IPS-18a (cell line): ENCODE data around the gene TUBA3D.
"Not testable (repeated sequence)": the region's sequence is repeated elsewhere in the genome, so short reads cannot be mapped to it uniquely, and the experiment has no call there.

Source experiments
- H3K27ac ChIP-seq: one replicate; pipeline ENCODE4 v1.5.1; 2013; ENCODE audit warnings: low read length
- H3K27me3 ChIP-seq: one replicate; pipeline ENCODE4 v1.6.1; 2013; ENCODE audit warnings: mild to moderate bottlenecking, low read length; ENCODE audit not compliant: control insufficient read depth, insufficient read depth
- H3K36me3 ChIP-seq: one replicate; pipeline ENCODE4 v1.6.1; 2013; ENCODE audit warnings: low read depth, low read length; ENCODE audit not compliant: control insufficient read depth
- H3K4me1 ChIP-seq: one replicate; pipeline ENCODE4 v1.6.1; 2013; ENCODE audit warnings: low read depth, low read length; ENCODE audit not compliant: control insufficient read depth
- H3K4me3 ChIP-seq: one replicate; pipeline ENCODE4 v1.5.1; 2013; ENCODE audit warnings: low read length
- H3K9ac ChIP-seq: one replicate; pipeline ENCODE4 v1.6.1; 2013; ENCODE audit warnings: mild to moderate bottlenecking, low read length, moderate library complexity
- H3K9me3 ChIP-seq: one replicate; pipeline ENCODE4 v1.6.1; 2013; ENCODE audit warnings: low read depth, low read length; ENCODE audit not compliant: control insufficient read depth

Gene TUBA3D

DNA sequence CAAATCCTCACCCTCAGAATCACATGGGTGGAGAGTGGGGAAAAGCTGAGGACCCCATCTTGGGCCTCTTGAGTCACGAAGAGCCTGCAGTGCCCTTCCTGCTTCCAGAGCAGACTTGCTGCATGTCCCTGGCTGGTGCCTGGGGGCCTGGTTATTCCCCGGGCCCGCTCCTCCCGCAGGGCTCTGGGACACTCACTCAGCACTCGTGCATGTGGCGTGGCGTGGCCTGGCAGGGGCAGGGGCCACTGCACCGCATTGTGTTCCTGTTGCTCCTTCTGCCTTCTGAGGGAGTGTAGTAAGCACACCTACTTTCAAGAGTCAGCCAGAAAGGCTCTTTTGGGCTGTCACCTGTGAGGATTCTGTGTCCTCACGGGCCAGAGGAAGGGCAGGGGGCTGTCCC, 33.7 kb downstream of the TUBA3D start:
- Histone ChIP-seq H3K4me1 (no peaks in the 10 kb centered on the region), H3K9me3 (no peaks in the 10 kb centered on the region), H3K9ac (no peak overlapping the region), H3K27me3 (no peaks in the 10 kb centered on the region), H3K27ac (no peak overlapping the region), H3K36me3 (peaks cover 45% of the 10 kb centered on the region), H3K4me3 (no peak overlapping the region)

DNA sequence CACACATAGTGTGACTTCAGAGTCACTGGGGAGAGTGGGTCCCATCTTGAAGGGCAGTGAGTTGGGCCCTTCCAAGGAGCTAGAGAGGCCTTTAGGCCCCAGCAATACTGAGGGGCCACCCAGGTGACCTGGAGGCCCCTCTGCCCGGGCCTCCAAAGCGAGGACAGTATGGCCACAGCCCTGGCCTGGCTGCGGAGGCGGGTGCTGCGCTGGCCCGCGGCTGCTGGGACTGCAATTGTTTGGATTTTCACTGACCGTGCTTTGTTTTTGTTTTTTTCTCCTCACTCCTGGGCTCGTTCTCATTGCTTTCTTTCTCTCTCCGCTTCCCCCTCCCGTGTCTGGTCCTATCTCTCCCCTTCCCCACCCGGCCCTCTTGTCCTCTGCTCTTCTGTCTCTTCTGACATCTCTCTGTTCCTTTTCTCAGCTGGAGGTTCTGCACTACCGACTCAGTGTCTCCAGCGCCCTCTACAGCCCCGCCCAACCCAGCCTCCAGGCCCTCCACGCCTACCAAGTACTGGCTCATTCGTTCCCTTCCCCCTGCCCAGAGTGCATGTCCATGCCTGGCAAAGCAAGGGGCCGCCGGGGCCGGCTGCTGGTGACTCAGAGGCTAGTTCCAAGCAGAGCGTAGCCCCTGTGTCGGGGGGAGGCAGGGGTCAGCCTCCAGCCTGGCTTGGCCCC, 35.5 kb downstream of the TUBA3D start:
- not testable (repeated sequence) for H3K4me3 ChIP-seq, H3K9me3 ChIP-seq, H3K4me1 ChIP-seq, H3K27ac ChIP-seq, H3K27me3 ChIP-seq, H3K9ac ChIP-seq
- peaks cover 31% of the 10 kb centered on the region for H3K36me3 ChIP-seq

DNA sequence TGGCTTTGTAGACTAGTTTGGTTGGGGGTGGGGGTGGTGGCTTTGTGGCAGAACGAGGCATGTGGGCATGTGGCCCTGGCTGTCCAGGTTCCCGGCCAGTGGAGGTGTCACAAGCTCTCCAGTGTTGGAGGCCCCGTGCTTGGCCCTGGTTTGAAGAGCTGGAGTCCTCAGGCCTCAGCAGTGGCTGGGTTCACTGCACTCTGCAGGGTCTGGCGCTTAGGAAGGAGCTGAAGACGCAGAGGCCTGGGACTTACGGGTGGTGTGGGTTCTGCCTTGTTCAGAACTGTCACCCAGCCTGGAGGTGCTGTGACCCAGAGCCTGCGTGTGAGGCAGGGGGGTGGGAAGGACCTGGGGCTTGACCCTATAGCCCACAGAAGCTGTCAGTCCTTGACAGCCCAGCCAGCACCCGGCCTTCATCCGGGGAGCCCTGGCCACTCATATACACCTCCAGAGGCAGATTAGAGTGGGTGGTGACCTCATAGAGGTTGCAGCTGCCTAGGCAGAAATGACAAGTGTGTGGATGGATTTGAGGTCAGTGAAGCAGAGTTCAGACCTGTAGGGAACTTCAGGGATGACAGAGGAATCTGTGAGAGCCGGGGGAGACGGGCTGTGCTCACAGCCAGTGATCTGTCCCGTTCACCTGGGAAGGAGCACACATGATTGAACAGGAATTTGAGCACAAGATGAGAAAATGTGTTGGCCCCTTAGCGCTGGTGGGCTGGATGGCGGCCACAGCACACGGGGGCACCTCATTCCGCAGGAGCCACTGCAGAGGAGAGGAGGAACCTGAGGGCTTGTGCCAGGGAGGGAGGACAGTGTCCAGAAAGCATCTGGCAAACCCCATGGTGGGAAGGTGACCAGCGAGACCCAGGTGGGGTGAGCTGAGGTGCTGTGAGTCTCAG, 36.3 kb downstream of the TUBA3D start:
- H3K36me3 ChIP-seq: peaks cover 23% of the 10 kb centered on the region
- H3K9ac ChIP-seq, H3K27me3 ChIP-seq, H3K4me3 ChIP-seq, H3K4me1 ChIP-seq, H3K9me3 ChIP-seq, H3K27ac ChIP-seq: not testable (repeated sequence)

DNA sequence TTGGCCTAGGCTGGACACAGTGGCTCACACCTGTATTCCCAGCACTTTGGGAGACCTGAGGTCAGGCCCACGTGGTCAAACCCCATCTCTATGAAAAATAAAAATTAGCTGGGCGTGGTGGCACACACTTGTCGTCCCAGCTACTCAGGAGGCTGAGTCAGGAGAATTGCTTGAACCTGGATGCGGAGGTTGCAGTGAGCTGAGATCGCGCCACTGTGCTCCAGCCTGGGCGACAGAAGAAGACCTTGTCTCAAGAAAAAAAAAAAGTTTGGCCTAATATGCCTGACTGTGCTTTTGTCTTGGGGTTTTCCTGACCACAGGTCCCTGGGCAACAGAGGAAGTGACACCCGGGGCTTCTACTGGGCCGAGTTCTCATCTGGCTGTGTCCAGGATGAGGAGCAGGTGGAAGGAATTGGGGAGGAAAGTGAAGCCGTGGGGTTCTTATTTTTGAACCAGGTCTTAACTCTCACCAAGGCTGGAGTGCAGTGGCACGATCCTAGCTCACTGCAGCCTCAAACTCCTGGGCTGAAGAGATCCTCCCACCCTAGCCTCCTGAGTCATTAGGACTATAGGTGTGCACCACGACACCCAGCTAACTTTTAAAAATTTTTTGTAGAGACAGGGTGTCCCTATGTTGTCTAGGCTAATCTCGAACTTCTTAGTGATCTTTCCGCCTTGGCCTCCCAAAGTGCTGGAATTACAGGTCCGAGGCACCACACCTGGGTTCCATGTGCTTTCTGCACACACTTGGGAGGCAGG, 38.7 kb downstream of the TUBA3D start:
- not testable (repeated sequence) for H3K27me3 ChIP-seq, H3K4me1 ChIP-seq, H3K9me3 ChIP-seq, H3K9ac ChIP-seq, H3K4me3 ChIP-seq, H3K27ac ChIP-seq
- peaks cover 15% of the 10 kb centered on the region for H3K36me3 ChIP-seq

DNA sequence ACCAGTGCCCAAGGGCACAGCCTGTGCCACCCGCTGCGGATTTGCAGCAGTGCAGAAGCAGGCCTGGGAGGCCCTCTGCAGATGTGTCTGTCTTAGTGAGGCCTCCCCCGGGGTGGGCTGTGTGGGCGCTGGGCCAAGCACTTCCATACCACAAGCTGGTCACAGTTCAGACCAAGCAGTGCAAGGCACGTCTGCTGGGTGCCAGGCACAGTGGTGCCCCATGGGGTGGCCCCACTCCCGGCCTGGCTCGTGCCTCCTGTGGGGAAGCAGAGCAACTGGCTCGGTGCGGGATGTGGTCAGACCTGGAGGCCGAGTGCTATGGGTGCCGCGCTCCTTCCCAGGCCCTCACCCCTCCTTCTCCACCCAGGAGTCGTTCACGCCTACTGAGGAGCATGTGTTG, 39.3 kb downstream of the TUBA3D start:
- H3K27me3 ChIP-seq, H3K9ac ChIP-seq, H3K4me3 ChIP-seq, H3K4me1 ChIP-seq, H3K9me3 ChIP-seq, H3K27ac ChIP-seq: not testable (repeated sequence)
- H3K36me3 ChIP-seq: peaks cover 15% of the 10 kb centered on the region

DNA sequence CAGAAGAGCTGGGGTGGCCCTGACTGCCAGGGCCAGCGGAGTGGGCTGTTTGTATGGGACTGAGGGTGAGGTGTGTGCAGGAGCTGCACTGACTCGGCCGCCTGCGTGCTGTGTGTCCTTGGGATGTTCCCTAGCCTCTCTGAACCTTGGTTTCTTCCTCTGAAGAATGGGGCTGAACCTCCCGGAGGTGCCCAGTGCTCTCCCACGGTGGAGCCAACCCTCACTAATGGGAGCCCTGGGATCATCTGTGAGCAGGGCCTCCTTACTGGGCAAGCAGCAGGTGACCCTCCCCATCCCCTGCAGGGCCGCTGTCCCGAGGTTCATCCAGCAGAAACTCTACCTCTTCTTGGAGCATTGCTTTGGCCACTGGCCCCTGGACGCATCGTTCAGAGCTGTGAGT, 40.1 kb downstream of the TUBA3D start:
- Histone ChIP-seq H3K9ac (no peak overlapping the region), H3K27me3 (no peaks in the 10 kb centered on the region), H3K36me3 (peaks cover 21% of the 10 kb centered on the region), H3K4me1 (no peaks in the 10 kb centered on the region), H3K4me3 (no peak overlapping the region), H3K9me3 (no peaks in the 10 kb centered on the region), H3K27ac (no peak overlapping the region)

DNA sequence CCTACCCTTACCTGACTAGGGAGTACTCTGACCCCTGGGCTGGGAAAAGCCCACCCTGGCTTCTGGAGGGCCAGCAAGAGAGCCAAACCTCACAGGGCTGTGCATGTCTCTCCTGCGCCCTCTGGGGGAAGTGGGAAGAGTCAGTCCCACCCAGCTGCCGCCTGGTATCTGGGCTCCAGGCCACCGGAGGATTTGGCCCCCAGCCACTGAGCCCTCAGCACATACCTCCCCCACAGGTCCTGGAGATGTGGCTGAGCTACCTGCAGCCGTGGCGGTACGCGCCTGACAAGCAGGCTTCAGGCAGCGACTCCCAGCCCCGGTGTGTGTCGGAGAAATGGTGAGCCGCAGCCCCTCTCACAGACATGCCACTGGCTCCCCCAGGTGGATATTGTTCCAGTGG, 40.7 kb downstream of the TUBA3D start:
- H3K36me3 ChIP-seq: peaks cover 21% of the 10 kb centered on the region
- H3K9ac ChIP-seq, H3K4me3 ChIP-seq: not testable (repeated sequence)

DNA sequence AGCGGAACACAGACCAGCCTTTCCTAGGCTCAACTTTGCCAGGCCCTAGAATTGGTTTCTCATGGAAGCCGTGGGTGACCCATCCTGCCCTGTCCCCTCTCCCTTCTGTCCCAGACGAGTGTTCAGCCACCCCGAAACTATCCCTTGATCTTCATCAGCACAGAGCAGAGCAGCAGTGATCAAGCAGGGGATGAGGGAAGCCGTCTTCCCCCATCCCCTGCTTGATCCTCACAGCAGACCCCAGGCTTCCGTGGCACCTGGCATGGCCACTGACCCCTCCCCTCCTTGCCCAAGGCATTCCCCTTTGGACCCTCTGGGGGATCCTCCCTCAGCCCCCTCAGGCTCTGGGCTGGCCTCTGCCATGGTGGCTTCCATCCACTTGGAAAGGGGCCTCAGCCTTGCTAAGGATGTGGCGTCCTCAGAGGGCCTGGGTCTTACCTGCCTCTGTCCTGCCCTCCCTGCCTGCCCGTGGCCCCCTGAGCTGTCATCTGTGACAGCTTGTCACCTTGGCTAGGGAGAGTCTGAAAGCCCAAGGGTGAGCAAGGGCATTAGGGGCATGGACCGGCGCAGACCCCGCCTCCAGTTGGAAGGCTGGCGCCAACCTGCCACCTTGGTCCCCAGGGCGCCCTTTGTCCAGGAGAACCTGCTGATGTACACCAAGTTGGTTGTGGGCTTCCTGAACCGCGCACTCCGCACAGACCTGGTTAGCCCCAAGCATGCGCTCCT, 41.4 kb downstream of the TUBA3D start:
- H3K9me3 ChIP-seq: no peaks in the 10 kb centered on the region
- H3K4me1 ChIP-seq: no peaks in the 10 kb centered on the region
- H3K4me3 ChIP-seq: no peak overlapping the region
- H3K27me3 ChIP-seq: no peaks in the 10 kb centered on the region
- H3K36me3 ChIP-seq: peaks cover 21% of the 10 kb centered on the region
- no peak overlapping the region for H3K9ac ChIP-seq
- H3K27ac ChIP-seq: no peak overlapping the region

More for the DNA sequence above, 40.7 kb downstream of the TUBA3D start:
- not testable (repeated sequence) for H3K4me1 ChIP-seq, H3K27me3 ChIP-seq, H3K9me3 ChIP-seq, H3K27ac ChIP-seq

DNA sequence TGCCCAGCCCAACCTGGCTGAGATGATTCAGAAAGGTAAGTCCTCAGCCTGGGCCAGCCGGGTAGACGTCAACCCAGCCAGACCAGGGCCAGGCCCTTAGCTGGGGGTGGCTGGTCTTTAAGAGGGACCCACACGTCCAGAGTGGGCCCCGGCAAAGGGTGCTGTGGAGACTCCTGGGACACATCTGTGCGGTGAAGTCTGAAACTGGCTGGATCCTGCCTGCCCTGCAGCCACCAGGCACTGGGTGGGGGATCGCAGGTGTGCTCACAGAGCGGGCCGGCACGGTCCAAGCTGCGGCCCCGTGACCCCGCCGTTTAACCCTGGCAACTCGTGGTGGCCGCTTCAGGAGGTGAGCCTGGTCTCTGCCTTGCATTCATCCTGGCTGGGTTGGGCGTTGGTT, 41.9 kb downstream of the TUBA3D start:
- not testable (repeated sequence) for H3K27me3 ChIP-seq, H3K4me1 ChIP-seq, H3K27ac ChIP-seq, H3K9ac ChIP-seq, H3K9me3 ChIP-seq, H3K4me3 ChIP-seq
- H3K36me3 ChIP-seq: peaks cover 20% of the 10 kb centered on the region

DNA sequence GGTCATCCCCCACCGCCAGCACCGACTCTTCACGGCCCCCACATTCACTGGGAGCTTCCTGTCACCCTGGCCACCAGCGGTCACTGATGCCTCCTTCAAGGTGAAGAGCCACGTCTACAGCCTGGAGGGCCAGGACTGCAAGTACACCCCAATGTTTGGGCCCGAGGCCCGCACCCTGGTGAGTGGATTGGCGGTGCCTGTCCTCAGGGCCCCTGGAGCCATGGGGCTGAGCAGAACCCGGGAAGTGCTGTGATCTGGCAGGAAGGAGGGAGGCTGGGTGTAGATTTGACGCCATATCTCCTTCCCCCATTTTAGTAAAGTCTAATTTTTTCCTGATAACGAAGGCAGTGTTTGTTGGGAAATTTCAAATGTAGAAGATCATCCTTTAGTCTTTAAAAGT, 42.6 kb downstream of the TUBA3D start:
- not testable (repeated sequence) for H3K4me1 ChIP-seq, H3K27ac ChIP-seq, H3K9me3 ChIP-seq, H3K27me3 ChIP-seq, H3K4me3 ChIP-seq, H3K9ac ChIP-seq
- H3K36me3 ChIP-seq: peaks cover 18% of the 10 kb centered on the region

DNA sequence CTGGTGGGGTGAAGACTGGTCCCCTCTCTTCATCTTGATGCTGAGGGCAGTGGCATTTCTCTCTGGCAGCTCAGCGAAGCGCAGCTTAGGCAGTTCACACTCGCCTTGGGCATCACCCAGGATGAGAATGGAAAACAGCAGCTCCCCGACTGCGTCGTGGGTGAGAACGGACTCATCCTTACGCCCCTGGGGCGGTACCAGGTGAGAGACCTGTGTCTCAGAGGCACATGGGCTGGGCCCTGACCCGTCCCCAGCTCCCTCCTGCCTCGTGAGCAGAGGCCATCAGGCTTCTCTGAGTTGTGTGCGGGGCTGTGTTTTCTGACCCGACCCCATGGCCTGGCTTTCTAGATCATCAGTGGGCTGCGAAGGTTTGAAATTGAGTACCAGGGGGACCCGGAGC, 43.5 kb downstream of the TUBA3D start:
- Histone ChIP-seq H3K36me3 (peaks cover 18% of the 10 kb centered on the region), H3K9me3 (no peaks in the 10 kb centered on the region), H3K4me1 (no peaks in the 10 kb centered on the region), H3K9ac (no peak overlapping the region), H3K4me3 (no peak overlapping the region), H3K27me3 (no peaks in the 10 kb centered on the region), H3K27ac (no peak overlapping the region)
